Hypothalamus (tissue), 51 donors: ENCODE results near the gene IP6K3.

ENCODE experiments used
- DNase-seq, 51 donors: peaks; one replicate each; lab custom pipeline; 2025; lab: John Stamatoyannopoulos, UW

Gene IP6K3

GRCh38 chr6:33710296-33711121 lies 36.2 kb downstream of the IP6K3 start:
- no peak for DNase-seq

- peak in 1 of 51 donors; percentile 21 for DNase-seq
Measured at GRCh38 chr6:33709605-33710295, 37.0 kb downstream of the IP6K3 start.

- peak in 1 of 51 donors; percentile 34 for DNase-seq
Measured at GRCh38 chr6:33708516-33709204, 38.0 kb downstream of the IP6K3 start.

GRCh38 chr6:33707771-33708170 lies 38.9 kb downstream of the IP6K3 start:
- DNase-seq, result no peak

- no peak for DNase-seq
Measured at GRCh38 chr6:33705955-33706725, 40.6 kb downstream of the IP6K3 start.

- no peak for DNase-seq
Measured at GRCh38 chr6:33705268-33705885, 41.3 kb downstream of the IP6K3 start.

GRCh38 chr6:33704215-33705066 lies 42.3 kb downstream of the IP6K3 start:
- no peak for DNase-seq

- DNase-seq, result peak in 5 of 51 donors; percentile 16 to 44 (median 27)
Measured at GRCh38 chr6:33702345-33702977, 44.2 kb downstream of the IP6K3 start.

GRCh38 chr6:33700391-33701050 lies 46.2 kb downstream of the IP6K3 start:
- peak in 20 of 51 donors; percentile 9 to 58 (median 32) for DNase-seq

GRCh38 chr6:33699739-33700138 lies 47.0 kb downstream of the IP6K3 start:
- DNase-seq, result no peak

- no peak for DNase-seq
Measured at GRCh38 chr6:33699131-33699530, 47.6 kb downstream of the IP6K3 start.

- no peak for DNase-seq
Measured at GRCh38 chr6:33698494-33698893, 48.2 kb downstream of the IP6K3 start.

GRCh38 chr6:33697845-33698244 lies 48.9 kb downstream of the IP6K3 start:
- DNase-seq, result no peak

GRCh38 chr6:33696548-33697518 lies 49.9 kb downstream of the IP6K3 start:
- peak in 13 of 51 donors; percentile 14 to 52 (median 24) for DNase-seq

- no peak for DNase-seq
Measured at GRCh38 chr6:33696076-33696475, 50.6 kb downstream of the IP6K3 start.

GRCh38 chr6:33695451-33695887 lies 51.2 kb downstream of the IP6K3 start:
- peak in 5 of 51 donors; percentile 12 to 37 (median 17) for DNase-seq

- DNase-seq, result no peak
Measured at GRCh38 chr6:33694977-33695376, 51.7 kb downstream of the IP6K3 start.
